NCI-H187 (cell line): Measurements from ENCODE around the gene RASL10A.

Source experiments
- DNase-seq, 2 experiments: peaks; one replicate each; lab custom pipeline; 2025; lab: John Stamatoyannopoulos, UW

Gene RASL10A

GRCh38 chr22:29267858-29268510 lies 47.5 kb downstream of the RASL10A start, which contains the start of the genes EWSR1 and RHBDD3:
Gene EWSR1 (plus strand): TSS chr22:29268268. CDS start chr22:29268337, 69 bp downstream.
Gene RHBDD3 (minus strand): TSS chr22:29267981. CDS start chr22:29265626, 2,355 bp downstream.
- peak; percentile 58 to 66 for DNase-seq

GRCh38 chr22:29267462-29267857 lies 48.0 kb downstream of the RASL10A start:
- DNase-seq, result no peak

- no peak for DNase-seq
Observed at GRCh38 chr22:29266564-29267461, 48.7 kb downstream of the RASL10A start.

- no peak for DNase-seq
Observed at GRCh38 chr22:29265929-29266328, 49.6 kb downstream of the RASL10A start.

- no peak for DNase-seq
Observed at GRCh38 chr22:29265305-29265704, 50.2 kb downstream of the RASL10A start.

- DNase-seq, result no peak
Observed at GRCh38 chr22:29263791-29264276, 51.7 kb downstream of the RASL10A start.
